ENCODE results near the gene FRYL.
"Not testable (repeated sequence)": the region's sequence is repeated elsewhere in the genome, so short reads cannot be mapped to it uniquely, and the experiment has no call there.

Gene FRYL

GRCh38 chr4:48804584-48805301 lies 24.7 kb upstream of the FRYL start:
- H3K9ac ChIP-seq (ENCODE audit: low read length), result no peak overlapping the region
- no peaks in the 10 kb centered on the region for H3K79me1 ChIP-seq (ENCODE audit: low read length)
- H3K4ac ChIP-seq (ENCODE audit: low read depth, low read length), result no peak overlapping the region
- no peak overlapping the region for H2AFZ ChIP-seq (ENCODE audit: insufficient read depth, low read length, poor library complexity)
- peaks cover 0 to 2% of the 10 kb centered on the region in 2 experiments for H3K4me1 ChIP-seq (ENCODE audit: control insufficient read depth in 1 of 2, insufficient read depth in 2 of 2, low read length in 2 of 2)
- H3K18ac ChIP-seq (ENCODE audit: low read length), result no peak overlapping the region
- no peak overlapping the region for H3K4me3 ChIP-seq (ENCODE audit: low read depth, low read length)
- no peak overlapping the region for H4K91ac ChIP-seq (ENCODE audit: low read depth, low read length)
- no peak overlapping the region for H3K4me2 ChIP-seq (ENCODE audit: low read length)
- WGBS (ENCODE audit: extremely low coverage, insufficient coverage, insufficient read length), result no CpG with 5 or more reads among the region's 8 CpGs
- no peaks in the 10 kb centered on the region for H3K9me3 ChIP-seq (ENCODE audit: insufficient read depth, low read depth, low read length)
- H3K79me2 ChIP-seq (ENCODE audit: control insufficient read depth, insufficient read depth, low read length, poor library complexity), result no peaks in the 10 kb centered on the region
- no peak overlapping the region for H3K23ac ChIP-seq (ENCODE audit: low read length)
- DNase-seq, result peak in 1 of 2 donors; percentile 36
- no peak overlapping the region for H2AK5ac ChIP-seq (ENCODE audit: low read length)
- H3K27ac ChIP-seq (ENCODE audit: low read depth, low read length), result no peak overlapping the region
- no peak overlapping the region for H2BK12ac ChIP-seq (ENCODE audit: low read length)
- no peak overlapping the region for H3K14ac ChIP-seq (ENCODE audit: low read length)
- no peaks in the 10 kb centered on the region for H3K36me3 ChIP-seq (ENCODE audit: control insufficient read depth in 1 of 2, insufficient read depth in 2 of 2, low read length in 2 of 2)
- H2BK5ac ChIP-seq (ENCODE audit: low read depth, low read length, poor library complexity), result no peak overlapping the region
- no peak overlapping the region for H2BK120ac ChIP-seq (ENCODE audit: insufficient read depth, low read length, poor library complexity)
- H4K12ac ChIP-seq (ENCODE audit: low read depth, low read length), result no peak overlapping the region
- no peak overlapping the region for H4K8ac ChIP-seq (ENCODE audit: low read depth, low read length)
- no peaks in the 10 kb centered on the region for H3K27me3 ChIP-seq (ENCODE audit: insufficient read depth, low read length)

DNA sequence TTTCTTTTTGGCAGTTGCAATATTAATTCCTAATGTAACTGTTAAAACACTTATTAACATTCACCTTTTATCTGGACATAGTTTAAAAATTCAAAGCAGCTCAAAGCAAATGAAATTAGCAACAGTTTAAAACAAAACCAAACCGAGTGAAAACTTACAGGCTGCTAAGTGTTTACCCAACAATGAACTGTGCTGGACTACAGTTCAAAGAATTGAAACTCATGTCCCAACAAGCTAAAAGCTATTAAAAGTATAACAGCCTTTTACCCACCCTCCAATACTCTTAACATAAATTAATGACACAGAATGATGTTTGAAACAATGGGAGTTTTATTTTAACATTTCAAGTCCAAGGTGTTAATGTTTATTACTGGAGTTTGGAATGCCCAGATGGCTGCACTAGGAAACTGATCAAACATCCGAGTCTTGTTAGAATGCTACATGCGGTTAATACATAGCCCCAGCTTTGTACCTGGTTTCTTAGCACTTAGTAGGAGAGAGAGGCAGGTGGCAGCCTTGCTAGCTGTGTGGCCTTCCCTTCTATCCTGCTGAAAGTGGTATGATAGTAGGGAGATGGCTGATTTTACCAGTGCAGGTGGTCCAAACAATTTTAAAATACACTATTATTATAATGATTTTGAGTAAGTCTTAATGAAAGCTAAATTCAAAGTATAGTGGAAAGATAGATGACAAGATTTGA lies 21.1 kb upstream of the FRYL start:
- Histone ChIP-seq H3K79me2 (ENCODE audit: control insufficient read depth, insufficient read depth, low read length, poor library complexity) (no peaks in the 10 kb centered on the region), H3K27me3 (ENCODE audit: insufficient read depth, low read length) (no peaks in the 10 kb centered on the region), H3K23ac (ENCODE audit: low read length) (no peak overlapping the region), H3K14ac (ENCODE audit: low read length) (no peak overlapping the region), H2BK12ac (ENCODE audit: low read length) (no peak overlapping the region), H3K4ac (ENCODE audit: low read depth, low read length) (no peak overlapping the region), H3K9ac (ENCODE audit: low read length) (no peak overlapping the region), H3K4me1 (ENCODE audit: control insufficient read depth in 1 of 2, insufficient read depth in 2 of 2, low read length in 2 of 2) (peaks cover 0 to 2% of the 10 kb centered on the region in 2 experiments), H3K79me1 (ENCODE audit: low read length) (no peaks in the 10 kb centered on the region), H3K9me3 (ENCODE audit: insufficient read depth, low read depth, low read length) (no peaks in the 10 kb centered on the region), H4K12ac (ENCODE audit: low read depth, low read length) (no peak overlapping the region), H2AFZ (ENCODE audit: insufficient read depth, low read length, poor library complexity) (no peak overlapping the region), H4K8ac (ENCODE audit: low read depth, low read length) (no peak overlapping the region), H2BK5ac (ENCODE audit: low read depth, low read length, poor library complexity) (no peak overlapping the region), H3K27ac (ENCODE audit: low read depth, low read length) (no peak overlapping the region), H3K36me3 (ENCODE audit: control insufficient read depth in 1 of 2, insufficient read depth in 2 of 2, low read length in 2 of 2) (no peaks in the 10 kb centered on the region), H4K91ac (ENCODE audit: low read depth, low read length) (no peak overlapping the region), H3K4me3 (ENCODE audit: low read depth, low read length) (no peak overlapping the region), H3K4me2 (ENCODE audit: low read length) (no peak overlapping the region), H2BK120ac (ENCODE audit: insufficient read depth, low read length, poor library complexity) (no peak overlapping the region), H3K18ac (ENCODE audit: low read length) (no peak overlapping the region), H2AK5ac (ENCODE audit: low read length) (no peak overlapping the region)
- WGBS (ENCODE audit: extremely low coverage, insufficient coverage, insufficient read length), result no CpG with 5 or more reads among the region's 3 CpGs
- DNase-seq, result no peak

DNA sequence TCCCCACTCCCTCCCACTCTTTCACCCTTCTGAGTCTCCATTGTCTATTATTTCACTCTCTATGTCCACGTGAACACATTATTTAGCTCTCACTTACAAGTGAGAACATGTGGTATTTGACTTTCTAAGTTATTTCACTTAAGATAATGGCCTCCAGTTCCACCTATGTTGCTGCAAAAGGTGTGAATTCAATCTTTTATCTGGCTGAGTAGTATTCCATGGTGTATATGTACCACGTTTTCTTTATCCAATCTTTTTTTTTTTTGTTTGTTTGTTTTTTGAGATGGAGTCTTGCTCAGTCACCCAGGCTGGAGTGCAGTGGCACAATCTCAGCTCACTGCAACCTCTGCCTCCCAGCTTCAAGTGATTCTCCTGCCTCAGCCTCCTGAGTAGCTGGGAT lies 20.1 kb upstream of the FRYL start:
- H4K8ac ChIP-seq (ENCODE audit: low read depth, low read length); H2BK12ac ChIP-seq (ENCODE audit: low read length); DNase-seq; H3K4me3 ChIP-seq (ENCODE audit: low read depth, low read length); H2BK120ac ChIP-seq (ENCODE audit: insufficient read depth, low read length, poor library complexity); H3K36me3 ChIP-seq (ENCODE audit: control insufficient read depth in 1 of 2, insufficient read depth in 2 of 2, low read length in 2 of 2); H3K14ac ChIP-seq (ENCODE audit: low read length); H3K79me2 ChIP-seq (ENCODE audit: control insufficient read depth, insufficient read depth, low read length, poor library complexity); H2AFZ ChIP-seq (ENCODE audit: insufficient read depth, low read length, poor library complexity); H3K18ac ChIP-seq (ENCODE audit: low read length); H3K9ac ChIP-seq (ENCODE audit: low read length); H4K12ac ChIP-seq (ENCODE audit: low read depth, low read length); H3K23ac ChIP-seq (ENCODE audit: low read length); H3K4me1 ChIP-seq (ENCODE audit: control insufficient read depth in 1 of 2, insufficient read depth in 2 of 2, low read length in 2 of 2); H3K27me3 ChIP-seq (ENCODE audit: insufficient read depth, low read length); H3K4me2 ChIP-seq (ENCODE audit: low read length); H4K91ac ChIP-seq (ENCODE audit: low read depth, low read length); H2AK5ac ChIP-seq (ENCODE audit: low read length); H2BK5ac ChIP-seq (ENCODE audit: low read depth, low read length, poor library complexity); H3K9me3 ChIP-seq (ENCODE audit: insufficient read depth, low read depth, low read length); H3K4ac ChIP-seq (ENCODE audit: low read depth, low read length); H3K79me1 ChIP-seq (ENCODE audit: low read length); H3K27ac ChIP-seq (ENCODE audit: low read depth, low read length): not testable (repeated sequence)
- no CpG with 5 or more reads among the region's 2 CpGs for WGBS (ENCODE audit: extremely low coverage, insufficient coverage, insufficient read length)

DNA sequence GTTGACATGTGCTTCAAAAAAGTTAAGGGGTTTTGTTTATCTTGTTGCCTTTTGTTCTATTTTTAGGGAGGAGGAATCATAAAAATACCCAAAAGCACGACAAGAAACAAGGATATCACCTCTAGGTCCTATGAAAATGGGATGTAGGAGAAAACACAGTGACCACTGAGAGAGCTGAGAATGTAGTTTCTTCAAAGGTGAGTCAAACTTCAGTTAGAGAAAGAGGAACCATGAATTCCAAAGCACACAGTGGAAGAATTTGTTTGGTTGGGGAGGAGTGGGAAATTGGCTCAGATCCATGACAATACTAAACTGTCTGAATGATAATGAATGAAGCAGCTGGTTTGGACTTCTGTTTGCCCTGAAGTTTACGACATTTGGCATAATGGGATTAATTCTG lies 19.1 kb upstream of the FRYL start:
- H2AK5ac ChIP-seq (ENCODE audit: low read length), result no peak overlapping the region

More for the DNA sequence above, 19.1 kb upstream of the FRYL start:
- H3K9ac ChIP-seq (ENCODE audit: low read length), result no peak overlapping the region
- H4K12ac ChIP-seq (ENCODE audit: low read depth, low read length), result no peak overlapping the region
- H3K27ac ChIP-seq (ENCODE audit: low read depth, low read length), result no peak overlapping the region
- H2AFZ ChIP-seq (ENCODE audit: insufficient read depth, low read length, poor library complexity), result no peak overlapping the region
- no peaks in the 10 kb centered on the region for H3K9me3 ChIP-seq (ENCODE audit: insufficient read depth, low read depth, low read length)
- H3K79me1 ChIP-seq (ENCODE audit: low read length), result no peaks in the 10 kb centered on the region
- H4K91ac ChIP-seq (ENCODE audit: low read depth, low read length), result no peak overlapping the region
- H3K4me3 ChIP-seq (ENCODE audit: low read depth, low read length), result no peak overlapping the region
- H3K36me3 ChIP-seq (ENCODE audit: control insufficient read depth in 1 of 2, insufficient read depth in 2 of 2, low read length in 2 of 2), result no peaks in the 10 kb centered on the region
- H2BK5ac ChIP-seq (ENCODE audit: low read depth, low read length, poor library complexity), result no peak overlapping the region
- H3K18ac ChIP-seq (ENCODE audit: low read length), result no peak overlapping the region
- H2BK12ac ChIP-seq (ENCODE audit: low read length), result no peak overlapping the region
- no peaks in the 10 kb centered on the region for H3K27me3 ChIP-seq (ENCODE audit: insufficient read depth, low read length)
- H3K23ac ChIP-seq (ENCODE audit: low read length), result no peak overlapping the region
- H3K4me2 ChIP-seq (ENCODE audit: low read length), result no peak overlapping the region
- no peaks in the 10 kb centered on the region for H3K79me2 ChIP-seq (ENCODE audit: control insufficient read depth, insufficient read depth, low read length, poor library complexity)
- H3K4me1 ChIP-seq (ENCODE audit: control insufficient read depth in 1 of 2, insufficient read depth in 2 of 2, low read length in 2 of 2), result no peaks in the 10 kb centered on the region
- no peak overlapping the region for H2BK120ac ChIP-seq (ENCODE audit: insufficient read depth, low read length, poor library complexity)
- DNase-seq, result no peak
- H4K8ac ChIP-seq (ENCODE audit: low read depth, low read length), result no peak overlapping the region
- no CpG with 5 or more reads among the region's 2 CpGs for WGBS (ENCODE audit: extremely low coverage, insufficient coverage, insufficient read length)
- H3K14ac ChIP-seq (ENCODE audit: low read length), result no peak overlapping the region
- H3K4ac ChIP-seq (ENCODE audit: low read depth, low read length), result no peak overlapping the region

Data from trophoblast cell (in vitro differentiated cells and primary cell).